HepG2 (cell line): Measurements from ENCODE around the gene PCSK6. TPM values are rescaled to one million over a fixed set of nuclear protein-coding genes. Genes with fewer than 3 reads are reported as not detected.

Experiments used
- ARNT2 ChIP-seq: sonication (generic); formaldehyde crosslinking; IDR thresholded peaks from 2 replicates; pipeline ENCODE4 v1.8.0; 2022; ENCODE audit warnings: mild to moderate bottlenecking, low read depth, missing genetic modification reagents, moderate library complexity
- HOXA7 ChIP-seq: sonication (generic); formaldehyde crosslinking; IDR thresholded peaks from 2 replicates; pipeline ENCODE4 v1.8.1; 2022; ENCODE audit warnings: mild to moderate bottlenecking, missing genetic modification reagents, moderate library complexity
- KLF15 ChIP-seq: sonication (generic); formaldehyde crosslinking; IDR thresholded peaks from 2 replicates; pipeline ENCODE4 v1.8.1; 2023; ENCODE audit warnings: borderline replicate concordance, mild to moderate bottlenecking, inconsistent platforms, missing genetic modification reagents, mixed read lengths
- NBN ChIP-seq: fragments of 450-650 bp; conservative IDR thresholded peaks from 2 replicates; pipeline ENCODE4 v1.6.1; 2017
- RFXANK ChIP-seq: IDR thresholded peaks from 2 replicates; pipeline ENCODE4 v1.6.1; 2016
- SOX5 ChIP-seq: IDR thresholded peaks from 2 replicates; pipeline ENCODE4 v1.6.1; 2016; ENCODE audit warnings: borderline replicate concordance
- STAT5B ChIP-seq: sonication (generic); formaldehyde crosslinking; IDR thresholded peaks from 2 replicates; pipeline ENCODE4 v1.4.0; 2020; ENCODE audit warnings: missing genetic modification reagents
- TBP ChIP-seq: sonication (generic); formaldehyde crosslinking; IDR thresholded peaks from 2 replicates; pipeline ENCODE4 v1.5.0; 2020; ENCODE audit warnings: missing genetic modification reagents
- TBX3 ChIP-seq: fragments of 450-650 bp; IDR thresholded peaks from 2 replicates; pipeline ENCODE4 v1.6.1; 2017; ENCODE audit warnings: antibody characterized with exemption, mild to moderate bottlenecking, inconsistent platforms, borderline replicate concordance
- ZNF136 ChIP-seq: sonication (generic); formaldehyde crosslinking; IDR thresholded peaks from 2 replicates; pipeline ENCODE4 v1.8.1; 2022; ENCODE audit warnings: low read depth, mild to moderate bottlenecking, moderate library complexity, missing genetic modification reagents
- ZNF232 ChIP-seq: sonication (generic); formaldehyde crosslinking; IDR thresholded peaks from 2 replicates; pipeline ENCODE4 v1.4.0; 2020; ENCODE audit warnings: missing genetic modification reagents, borderline replicate concordance
- ZNF260 ChIP-seq: sonication (generic); formaldehyde crosslinking; IDR thresholded peaks from 2 replicates; pipeline ENCODE4 v1.4.0; 2020; ENCODE audit warnings: missing genetic modification reagents, low read depth, mild to moderate bottlenecking, borderline replicate concordance
- ZNF274 ChIP-seq: sonication (generic); formaldehyde crosslinking; IDR thresholded peaks from 2 replicates; pipeline ENCODE4 v1.5.1; 2020; ENCODE audit warnings: mild to moderate bottlenecking, missing genetic modification reagents
- ZNF282 ChIP-seq: fragments of 450-650 bp; IDR thresholded peaks from 2 replicates; pipeline ENCODE4 v1.6.1; 2018; ENCODE audit not compliant: partially characterized antibody
- ZNF557 ChIP-seq: sonication (generic); formaldehyde crosslinking; IDR thresholded peaks from 2 replicates; pipeline ENCODE4 v1.4.0; 2020; ENCODE audit warnings: missing genetic modification reagents
- ZNF746 ChIP-seq: sonication (generic); formaldehyde crosslinking; IDR thresholded peaks from 2 replicates; pipeline ENCODE4 v1.8.0; 2022; ENCODE audit warnings: mild to moderate bottlenecking, missing genetic modification reagents
- polyA plus RNA-seq, 8 experiments: library from polyadenylated mRNA; depleted of rRNA in 3 of 8; stranded (reverse) in 7 of 8; unstranded in 1 of 8; fragments of >200 nt; fragmentation: Illumina TruSeq in 4 of 8; extraction: Trizol in 4 of 8; gene quantifications; 2 replicates each; pipeline versions ENCODE4 v1.2.1 to v1.2.3, GENCODE V29; 2011 to 2016; ENCODE audit warnings: low read depth in 4 of 8, missing spikeins in 1 of 8, mixed read lengths in 1 of 8; ENCODE audit not compliant: insufficient read depth in 1 of 8
- total RNA-seq, 5 experiments: library from RNA; depleted of rRNA; stranded (reverse); fragments of >200 nt; fragmentation: Illumina TruSeq; extraction: Trizol; gene quantifications; 2 replicates each; pipeline ENCODE4 v1.2.3, GENCODE V29; 2016; ENCODE audit warnings: low read depth in 1 of 5
- TF ChIP-seq, protein P1 (sequence below): sonication (generic); formaldehyde crosslinking; IDR thresholded peaks from 2 replicates; pipeline ENCODE4 v1.4.0; 2020; ENCODE audit warnings: mild to moderate bottlenecking, missing genetic modification reagents
- TF ChIP-seq, protein P2 (sequence below): sonication (generic); formaldehyde crosslinking; IDR thresholded peaks from 2 replicates; pipeline ENCODE4 v1.5.1; 2020; ENCODE audit warnings: missing genetic modification reagents, mild to moderate bottlenecking, borderline replicate concordance
- TF ChIP-seq, protein P3 (sequence below): sonication (generic); formaldehyde crosslinking; IDR thresholded peaks from 2 replicates; pipeline ENCODE4 v1.8.0; 2022; ENCODE audit warnings: mild to moderate bottlenecking, missing genetic modification reagents, borderline replicate concordance
- TF ChIP-seq, protein P4 (sequence below): IDR thresholded peaks from 2 replicates; pipeline ENCODE4 v1.6.1; 2012; ENCODE audit warnings: low read depth, low read length, improper control_type of control experiment
- TF ChIP-seq, protein P5 (sequence below): sonication (generic); formaldehyde crosslinking; IDR thresholded peaks from 2 replicates; pipeline ENCODE4 v1.8.0; 2022; ENCODE audit warnings: mild to moderate bottlenecking, missing genetic modification reagents

Gene PCSK6
- total and polyA plus RNA-seq, 2 of the 13 experiments (the other 11 are each of a cell fraction or from before 2014, with no cell fraction given) = 56.5 to 155 TPM

DNA sequence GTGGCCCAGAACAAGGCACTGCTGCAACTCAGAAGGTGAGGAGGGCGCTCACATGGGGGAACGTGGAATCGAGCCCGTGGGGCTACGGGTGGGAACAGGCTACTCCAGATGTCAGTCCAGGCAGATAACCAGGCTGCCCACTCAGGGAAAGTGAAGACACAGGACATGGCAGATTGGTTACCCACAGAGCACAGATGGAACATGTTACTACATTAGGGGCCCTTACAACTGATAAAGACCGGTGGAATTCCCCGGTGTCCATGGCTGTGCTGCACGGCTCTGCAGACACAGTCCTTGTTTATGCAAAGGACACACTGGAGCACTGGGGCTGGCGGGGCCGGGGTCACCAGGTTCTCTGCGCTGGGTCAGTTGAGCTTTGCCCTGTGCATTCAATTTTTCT is 36.9 kb downstream of the PCSK6 start (continued):
- TF ChIP-seq, protein P1, sequence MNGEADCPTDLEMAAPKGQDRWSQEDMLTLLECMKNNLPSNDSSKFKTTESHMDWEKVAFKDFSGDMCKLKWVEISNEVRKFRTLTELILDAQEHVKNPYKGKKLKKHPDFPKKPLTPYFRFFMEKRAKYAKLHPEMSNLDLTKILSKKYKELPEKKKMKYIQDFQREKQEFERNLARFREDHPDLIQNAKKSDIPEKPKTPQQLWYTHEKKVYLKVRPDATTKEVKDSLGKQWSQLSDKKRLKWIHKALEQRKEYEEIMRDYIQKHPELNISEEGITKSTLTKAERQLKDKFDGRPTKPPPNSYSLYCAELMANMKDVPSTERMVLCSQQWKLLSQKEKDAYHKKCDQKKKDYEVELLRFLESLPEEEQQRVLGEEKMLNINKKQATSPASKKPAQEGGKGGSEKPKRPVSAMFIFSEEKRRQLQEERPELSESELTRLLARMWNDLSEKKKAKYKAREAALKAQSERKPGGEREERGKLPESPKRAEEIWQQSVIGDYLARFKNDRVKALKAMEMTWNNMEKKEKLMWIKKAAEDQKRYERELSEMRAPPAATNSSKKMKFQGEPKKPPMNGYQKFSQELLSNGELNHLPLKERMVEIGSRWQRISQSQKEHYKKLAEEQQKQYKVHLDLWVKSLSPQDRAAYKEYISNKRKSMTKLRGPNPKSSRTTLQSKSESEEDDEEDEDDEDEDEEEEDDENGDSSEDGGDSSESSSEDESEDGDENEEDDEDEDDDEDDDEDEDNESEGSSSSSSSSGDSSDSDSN (CRISPR knock-in tag) = no peak
- no peak for TF ChIP-seq NBN
- no peak for TF ChIP-seq ZNF232 (CRISPR knock-in tag)
- no peak for TF ChIP-seq ZNF746
- no peak for TF ChIP-seq STAT5B
- TF ChIP-seq, protein P2, sequence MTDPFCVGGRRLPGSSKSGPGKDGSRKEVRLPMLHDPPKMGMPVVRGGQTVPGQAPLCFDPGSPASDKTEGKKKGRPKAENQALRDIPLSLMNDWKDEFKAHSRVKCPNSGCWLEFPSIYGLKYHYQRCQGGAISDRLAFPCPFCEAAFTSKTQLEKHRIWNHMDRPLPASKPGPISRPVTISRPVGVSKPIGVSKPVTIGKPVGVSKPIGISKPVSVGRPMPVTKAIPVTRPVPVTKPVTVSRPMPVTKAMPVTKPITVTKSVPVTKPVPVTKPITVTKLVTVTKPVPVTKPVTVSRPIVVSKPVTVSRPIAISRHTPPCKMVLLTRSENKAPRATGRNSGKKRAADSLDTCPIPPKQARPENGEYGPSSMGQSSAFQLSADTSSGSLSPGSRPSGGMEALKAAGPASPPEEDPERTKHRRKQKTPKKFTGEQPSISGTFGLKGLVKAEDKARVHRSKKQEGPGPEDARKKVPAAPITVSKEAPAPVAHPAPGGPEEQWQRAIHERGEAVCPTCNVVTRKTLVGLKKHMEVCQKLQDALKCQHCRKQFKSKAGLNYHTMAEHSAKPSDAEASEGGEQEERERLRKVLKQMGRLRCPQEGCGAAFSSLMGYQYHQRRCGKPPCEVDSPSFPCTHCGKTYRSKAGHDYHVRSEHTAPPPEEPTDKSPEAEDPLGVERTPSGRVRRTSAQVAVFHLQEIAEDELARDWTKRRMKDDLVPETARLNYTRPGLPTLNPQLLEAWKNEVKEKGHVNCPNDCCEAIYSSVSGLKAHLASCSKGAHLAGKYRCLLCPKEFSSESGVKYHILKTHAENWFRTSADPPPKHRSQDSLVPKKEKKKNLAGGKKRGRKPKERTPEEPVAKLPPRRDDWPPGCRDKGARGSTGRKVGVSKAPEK (CRISPR knock-in tag) = no peak
- TF ChIP-seq SOX5 (CRISPR knock-in tag) = no peak; the same call in 1 of the 2 replicates
- TF ChIP-seq TBX3 = no peak
- TF ChIP-seq KLF15 (CRISPR knock-in tag) = no peak
- TF ChIP-seq, protein P3, sequence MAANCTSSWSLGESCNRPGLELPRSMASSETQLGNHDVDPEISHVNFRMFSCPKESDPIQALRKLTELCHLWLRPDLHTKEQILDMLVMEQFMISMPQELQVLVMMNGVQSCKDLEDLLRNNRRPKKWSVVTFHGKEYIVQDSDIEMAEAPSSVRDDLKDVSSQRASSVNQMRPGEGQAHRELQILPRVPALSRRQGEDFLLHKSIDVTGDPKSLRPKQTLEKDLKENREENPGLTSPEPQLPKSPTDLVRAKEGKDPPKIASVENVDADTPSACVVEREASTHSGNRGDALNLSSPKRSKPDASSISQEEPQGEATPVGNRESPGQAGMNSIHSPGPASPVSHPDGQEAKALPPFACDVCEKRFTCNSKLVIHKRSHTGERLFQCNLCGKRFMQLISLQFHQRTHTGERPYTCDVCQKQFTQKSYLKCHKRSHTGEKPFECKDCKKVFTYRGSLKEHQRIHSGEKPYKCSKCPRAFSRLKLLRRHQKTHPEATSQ = no peak
- no peak for TF ChIP-seq ZNF274 (CRISPR knock-in tag)
- no peak for TF ChIP-seq RFXANK (CRISPR knock-in tag)
- no peak for TF ChIP-seq TBP
- TF ChIP-seq ZNF557 (CRISPR knock-in tag) = no peak
- TF ChIP-seq, protein P4, sequence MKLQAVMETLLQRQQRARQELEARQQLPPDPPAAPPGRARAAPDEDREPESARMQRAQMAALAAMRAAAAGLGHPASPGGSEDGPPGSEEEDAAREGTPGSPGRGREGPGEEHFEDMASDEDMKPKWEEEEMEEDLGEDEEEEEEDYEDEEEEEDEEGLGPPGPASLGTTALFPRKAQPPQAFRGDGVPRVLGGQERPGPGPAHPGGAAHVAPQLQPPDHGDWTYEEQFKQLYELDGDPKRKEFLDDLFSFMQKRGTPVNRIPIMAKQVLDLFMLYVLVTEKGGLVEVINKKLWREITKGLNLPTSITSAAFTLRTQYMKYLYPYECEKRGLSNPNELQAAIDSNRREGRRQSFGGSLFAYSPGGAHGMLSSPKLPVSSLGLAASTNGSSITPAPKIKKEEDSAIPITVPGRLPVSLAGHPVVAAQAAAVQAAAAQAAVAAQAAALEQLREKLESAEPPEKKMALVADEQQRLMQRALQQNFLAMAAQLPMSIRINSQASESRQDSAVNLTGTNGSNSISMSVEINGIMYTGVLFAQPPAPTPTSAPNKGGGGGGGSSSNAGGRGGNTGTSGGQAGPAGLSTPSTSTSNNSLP = no peak
- TF ChIP-seq HOXA7 (CRISPR knock-in tag) = no peak
- no peak for TF ChIP-seq ARNT2 (CRISPR knock-in tag)
- TF ChIP-seq, protein P5, sequence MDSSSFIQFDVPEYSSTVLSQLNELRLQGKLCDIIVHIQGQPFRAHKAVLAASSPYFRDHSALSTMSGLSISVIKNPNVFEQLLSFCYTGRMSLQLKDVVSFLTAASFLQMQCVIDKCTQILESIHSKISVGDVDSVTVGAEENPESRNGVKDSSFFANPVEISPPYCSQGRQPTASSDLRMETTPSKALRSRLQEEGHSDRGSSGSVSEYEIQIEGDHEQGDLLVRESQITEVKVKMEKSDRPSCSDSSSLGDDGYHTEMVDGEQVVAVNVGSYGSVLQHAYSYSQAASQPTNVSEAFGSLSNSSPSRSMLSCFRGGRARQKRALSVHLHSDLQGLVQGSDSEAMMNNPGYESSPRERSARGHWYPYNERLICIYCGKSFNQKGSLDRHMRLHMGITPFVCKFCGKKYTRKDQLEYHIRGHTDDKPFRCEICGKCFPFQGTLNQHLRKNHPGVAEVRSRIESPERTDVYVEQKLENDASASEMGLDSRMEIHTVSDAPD (CRISPR knock-in tag) = no peak
- no peak for TF ChIP-seq ZNF282
- no peak for TF ChIP-seq ZNF136
- no peak for TF ChIP-seq ZNF260 (CRISPR knock-in tag)
